ENCODE data around the gene KCTD14.

DNA sequence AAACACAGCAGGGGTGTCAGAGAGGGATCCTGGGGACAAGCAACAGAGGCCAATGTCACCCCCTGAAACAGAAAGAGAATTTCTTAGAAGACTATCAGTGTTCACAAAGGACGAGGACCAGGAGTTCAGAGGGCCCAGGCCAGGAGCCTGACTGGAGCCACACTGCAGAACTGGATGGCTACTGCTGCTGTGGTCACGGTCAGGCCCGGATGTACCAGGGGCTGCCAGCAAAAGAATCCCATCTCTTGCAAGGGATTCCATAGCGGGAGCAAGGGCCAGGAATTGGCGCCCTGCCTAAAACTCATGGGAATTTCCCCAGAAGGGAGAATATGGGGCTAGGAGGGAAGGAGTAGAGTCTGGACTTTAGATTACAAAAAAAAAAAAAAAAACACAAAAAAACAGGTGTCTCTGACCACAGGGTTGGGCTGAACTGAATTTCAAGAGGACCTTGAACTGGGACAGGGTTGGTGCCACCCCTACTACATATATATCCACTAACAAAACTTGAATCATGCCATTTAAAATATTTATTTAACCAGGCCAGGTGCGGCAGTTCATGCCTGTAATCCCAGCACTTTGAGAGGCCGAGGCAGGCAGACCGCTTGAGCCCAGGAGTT, 15.7 kb upstream of the KCTD14 start:
- no peak for TF ChIP-seq CTCF (IDR thresholded peaks at IDR 0.05)
- no peak for TF ChIP-seq POLR2A (IDR thresholded peaks at IDR 0.05)
- no peak for TF ChIP-seq POLR2AphosphoS5 (IDR thresholded peaks at IDR 0.05)
